NCI-H345 treated with DMSO at 0.1 percent for 48 hours (cell line): ENCODE measurements around the gene ZFP36L2.

Source experiments
- DNase-seq: peaks from one replicate; lab custom pipeline; 2025; ENCODE audit not compliant: unreplicated experiment; lab: John Stamatoyannopoulos, UW

ZFP36L2 gene

GRCh38 chr2:43210467-43211303 lies 15.7 kb downstream of the ZFP36L2 start:
- no peak for DNase-seq

GRCh38 chr2:43210125-43210466 lies 16.3 kb downstream of the ZFP36L2 start:
- DNase-seq = no peak

GRCh38 chr2:43209204-43209717 lies 17.1 kb downstream of the ZFP36L2 start:
- DNase-seq = no peak

GRCh38 chr2:43207553-43208300 lies 18.7 kb downstream of the ZFP36L2 start:
- DNase-seq = no peak

- DNase-seq = no peak
Observed at GRCh38 chr2:43206602-43207001, 19.8 kb downstream of the ZFP36L2 start.

GRCh38 chr2:43203373-43203772 lies 23.0 kb downstream of the ZFP36L2 start:
- no peak for DNase-seq

- DNase-seq = no peak
Observed at GRCh38 chr2:43202289-43202688, 24.1 kb downstream of the ZFP36L2 start.

- DNase-seq = no peak
Observed at GRCh38 chr2:43201497-43201896, 24.9 kb downstream of the ZFP36L2 start.

GRCh38 chr2:43201016-43201415 lies 25.4 kb downstream of the ZFP36L2 start:
- DNase-seq = no peak

GRCh38 chr2:43199492-43200488 lies 26.6 kb downstream of the ZFP36L2 start:
- DNase-seq = no peak

- DNase-seq = no peak
Observed at GRCh38 chr2:43198263-43198662, 28.1 kb downstream of the ZFP36L2 start.

GRCh38 chr2:43197588-43197896 lies 28.9 kb downstream of the ZFP36L2 start:
- no peak for DNase-seq

- DNase-seq = no peak
Observed at GRCh38 chr2:43196768-43197587, 29.4 kb downstream of the ZFP36L2 start.

- DNase-seq = no peak
Observed at GRCh38 chr2:43194121-43194869, 32.1 kb downstream of the ZFP36L2 start.

- DNase-seq = no peak
Observed at GRCh38 chr2:43193652-43194120, 32.7 kb downstream of the ZFP36L2 start.

- no peak for DNase-seq
Observed at GRCh38 chr2:43192744-43193651, 33.4 kb downstream of the ZFP36L2 start.

GRCh38 chr2:43191947-43192516 lies 34.4 kb downstream of the ZFP36L2 start:
- DNase-seq = no peak
